OCI-LY1 (cell line): ENCODE measurements around the gene CEP112.

ENCODE experiments used
- EZH2 ChIP-seq: fragments of 200-600 bp; sonication (generic), shearing (Covaris generic); IDR thresholded peaks from 2 replicates; pipeline ENCODE4 v1.8.0; 2017; ENCODE audit warnings: borderline replicate concordance, mixed run types, mild to moderate bottlenecking, antibody characterized with exemption, low read length, moderate library complexity, mixed read lengths
- TF ChIP-seq, protein P1 (sequence below): fragments of 200-600 bp; sonication (generic), shearing (Covaris generic); IDR thresholded peaks from 2 replicates; pipeline ENCODE4 v1.5.1; 2017; ENCODE audit warnings: mild to moderate bottlenecking, antibody characterized with exemption, low read length, moderate library complexity, mixed read lengths

DNA sequence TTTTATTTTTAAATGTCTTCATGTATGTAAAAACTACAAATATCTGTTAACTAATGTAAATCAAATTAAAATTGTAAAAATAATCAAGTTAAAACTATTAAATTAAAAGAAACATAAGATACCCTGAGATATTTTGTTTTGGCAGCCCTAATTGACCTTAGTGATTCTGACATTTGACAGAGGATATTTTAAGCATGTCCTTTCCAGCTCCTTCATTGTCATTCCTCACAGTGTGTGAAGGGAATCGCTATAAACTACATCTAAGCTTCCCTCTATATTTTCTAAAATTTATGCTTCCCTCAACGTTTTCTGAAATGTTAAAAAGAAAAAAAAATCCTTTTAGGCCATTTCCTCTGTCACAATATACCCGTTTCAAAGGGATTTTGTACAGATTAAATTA is 20.2 kb downstream of the CEP112 start:
- TF ChIP-seq, protein P1, sequence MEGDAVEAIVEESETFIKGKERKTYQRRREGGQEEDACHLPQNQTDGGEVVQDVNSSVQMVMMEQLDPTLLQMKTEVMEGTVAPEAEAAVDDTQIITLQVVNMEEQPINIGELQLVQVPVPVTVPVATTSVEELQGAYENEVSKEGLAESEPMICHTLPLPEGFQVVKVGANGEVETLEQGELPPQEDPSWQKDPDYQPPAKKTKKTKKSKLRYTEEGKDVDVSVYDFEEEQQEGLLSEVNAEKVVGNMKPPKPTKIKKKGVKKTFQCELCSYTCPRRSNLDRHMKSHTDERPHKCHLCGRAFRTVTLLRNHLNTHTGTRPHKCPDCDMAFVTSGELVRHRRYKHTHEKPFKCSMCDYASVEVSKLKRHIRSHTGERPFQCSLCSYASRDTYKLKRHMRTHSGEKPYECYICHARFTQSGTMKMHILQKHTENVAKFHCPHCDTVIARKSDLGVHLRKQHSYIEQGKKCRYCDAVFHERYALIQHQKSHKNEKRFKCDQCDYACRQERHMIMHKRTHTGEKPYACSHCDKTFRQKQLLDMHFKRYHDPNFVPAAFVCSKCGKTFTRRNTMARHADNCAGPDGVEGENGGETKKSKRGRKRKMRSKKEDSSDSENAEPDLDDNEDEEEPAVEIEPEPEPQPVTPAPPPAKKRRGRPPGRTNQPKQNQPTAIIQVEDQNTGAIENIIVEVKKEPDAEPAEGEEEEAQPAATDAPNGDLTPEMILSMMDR = no peak
- TF ChIP-seq EZH2 = no peak
